Fibroblast of skin of scalp (primary cell): ENCODE data around the gene CBX7.
A peak's percentile ranks its signal among the peaks of the same experiment; 100 is the strongest.

Experiments
- DNase-seq: peaks from one replicate; pipeline ENCODE4 v3.0.0-alpha.2; 2013

CBX7 gene

DNA sequence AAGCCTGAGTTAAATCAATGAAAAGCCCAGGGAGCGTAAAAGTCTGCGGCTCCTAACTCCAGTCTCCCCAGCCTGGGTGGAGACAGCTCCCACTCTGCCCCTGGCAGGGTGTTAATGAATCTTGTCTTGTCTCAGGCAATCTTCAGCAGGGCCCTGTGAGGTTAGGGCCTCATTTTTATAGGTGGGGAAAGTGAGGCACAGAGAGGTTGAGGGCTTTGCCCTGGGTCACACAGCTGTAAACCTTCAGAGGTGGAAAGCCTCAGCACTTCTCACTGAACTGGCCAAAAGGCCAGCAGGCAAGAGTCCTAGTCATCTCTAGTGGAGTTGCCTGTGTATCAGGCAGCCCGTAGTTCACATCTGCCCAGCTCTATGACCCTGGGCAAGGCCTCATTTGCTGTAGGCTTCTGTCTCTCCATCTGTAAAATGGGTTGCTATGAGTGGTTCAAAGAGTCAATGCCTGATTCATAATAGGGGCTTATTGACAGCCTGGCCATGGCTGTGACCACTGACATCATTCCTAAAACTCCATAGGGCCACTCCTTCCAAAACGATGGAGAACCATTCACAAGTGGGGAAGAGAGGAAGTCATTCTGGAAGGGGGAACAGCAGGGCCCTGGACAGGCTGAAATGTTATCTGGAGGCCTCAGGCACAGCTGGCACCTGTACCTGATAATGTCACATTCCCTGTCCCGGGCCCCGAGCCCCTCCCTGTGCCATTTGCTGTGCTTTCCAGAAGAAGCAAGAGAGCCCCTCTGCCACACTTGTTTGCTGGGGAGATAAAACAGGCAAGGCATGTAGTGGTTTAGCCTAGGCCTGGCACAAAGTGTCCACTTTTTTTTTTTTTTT, 6.0 kb downstream of the CBX7 start:
- DNase-seq: no peak

DNA sequence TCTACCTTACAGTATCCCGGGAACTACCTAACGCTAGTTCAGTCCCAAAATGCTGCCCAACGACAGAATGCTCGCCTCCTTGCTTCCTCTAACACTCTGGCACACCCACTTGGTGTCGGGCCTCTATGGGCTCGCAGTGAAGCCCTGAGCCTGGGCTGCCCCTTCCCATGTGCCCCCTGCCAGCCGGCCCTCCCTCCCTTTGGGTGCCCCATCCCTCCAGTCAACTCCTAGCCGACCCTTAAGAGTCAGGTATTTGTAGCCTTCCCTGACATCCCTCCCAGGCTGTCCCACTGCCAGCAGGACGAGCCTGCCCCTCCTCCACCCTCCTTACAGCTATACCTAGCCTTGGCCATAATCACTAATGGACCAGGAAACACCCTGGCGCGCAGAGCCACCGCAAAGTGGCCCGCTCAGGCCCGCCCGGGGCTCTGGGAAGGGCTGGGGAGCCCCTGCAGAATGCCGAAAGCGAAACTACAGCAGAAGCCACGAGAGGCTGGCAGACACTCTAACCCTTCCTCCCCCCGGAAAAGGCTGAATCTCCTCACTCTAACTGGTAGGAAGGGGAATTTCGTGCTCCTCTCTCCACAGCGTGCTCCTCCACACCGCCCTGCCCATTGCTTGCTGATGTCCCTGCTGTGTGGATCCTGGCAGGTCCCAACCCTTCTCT, 8.2 kb downstream of the CBX7 start:
- DNase-seq: peak; percentile 48

DNA sequence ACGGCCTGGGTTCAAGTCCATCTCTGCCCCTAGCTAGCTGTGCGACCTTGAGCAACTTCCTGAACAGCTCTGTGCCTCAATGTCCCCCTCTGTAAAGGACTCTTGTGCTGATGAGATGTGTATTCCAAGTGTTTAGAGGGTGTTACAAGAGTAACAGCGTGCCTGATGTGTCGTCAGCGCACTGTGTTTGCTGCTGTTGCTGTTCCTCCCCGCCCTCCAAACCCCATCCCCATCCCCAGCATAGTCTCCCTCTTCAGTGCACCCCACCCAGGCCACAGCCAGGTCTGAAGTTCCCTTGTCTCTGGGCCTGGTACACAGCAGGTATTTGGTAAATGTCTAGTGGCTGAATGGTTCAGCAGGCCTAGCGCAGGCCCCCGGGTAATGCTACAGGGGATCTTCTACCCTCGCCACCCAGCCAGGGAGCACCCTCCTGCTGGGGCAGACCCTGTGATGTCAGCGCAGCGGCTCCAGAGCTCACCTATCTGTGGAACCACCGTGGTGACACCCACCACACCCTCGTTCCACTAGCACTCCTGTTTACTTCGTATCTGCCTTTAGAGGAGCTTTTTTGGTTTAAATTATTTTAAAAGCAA, 10.3 kb downstream of the CBX7 start:
- DNase-seq: no peak

DNA sequence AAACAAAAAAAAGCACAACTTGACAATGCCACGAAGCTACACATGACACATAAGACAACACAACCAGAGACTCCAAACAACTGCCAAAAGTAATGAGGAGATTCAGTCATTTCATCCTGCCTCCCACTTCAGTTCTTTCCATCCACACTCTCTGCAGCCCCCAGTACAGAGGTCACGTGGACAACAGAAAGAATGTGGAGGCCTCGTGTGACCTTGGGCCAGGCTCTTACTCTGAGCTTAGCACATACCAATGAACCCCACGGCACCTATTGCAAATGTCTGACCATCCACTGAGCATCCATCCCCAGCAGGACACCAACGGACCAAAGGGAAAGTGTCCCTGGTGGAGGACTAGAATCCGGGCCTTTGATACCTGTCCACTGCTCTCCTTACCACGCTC, 12.5 kb downstream of the CBX7 start:
- DNase-seq: no peak

DNA sequence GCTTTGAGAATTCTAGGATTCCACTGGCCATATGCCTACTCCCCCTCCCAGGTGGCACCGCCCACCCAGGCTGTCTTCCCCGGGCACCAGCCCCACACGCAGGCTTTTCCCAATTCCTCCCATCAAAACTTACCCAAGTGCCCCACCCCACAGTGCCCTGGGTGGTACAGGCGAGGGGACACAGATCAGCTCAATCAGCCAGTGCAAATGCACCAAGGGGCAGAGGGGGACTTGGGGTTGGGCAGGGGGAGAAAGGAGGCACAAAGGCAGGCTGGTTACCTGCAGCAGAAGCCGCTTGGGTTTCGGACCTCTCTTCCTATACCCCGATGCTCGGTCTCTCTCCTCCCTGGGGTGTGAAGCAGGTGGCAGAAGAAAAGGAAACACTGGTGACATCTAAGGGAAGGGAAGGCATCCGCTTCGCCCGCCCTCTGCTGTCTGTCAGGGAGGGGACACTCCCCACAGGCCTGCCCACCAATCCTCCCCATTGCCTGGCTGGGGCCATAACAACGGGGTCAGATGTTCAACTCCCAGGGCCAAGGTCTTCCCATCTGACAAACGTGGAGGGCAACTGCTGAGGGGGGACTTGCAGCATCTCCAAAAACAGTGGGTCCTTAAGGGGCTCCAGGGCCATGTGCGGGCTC, 14.0 kb downstream of the CBX7 start:
- DNase-seq: no peak

DNA sequence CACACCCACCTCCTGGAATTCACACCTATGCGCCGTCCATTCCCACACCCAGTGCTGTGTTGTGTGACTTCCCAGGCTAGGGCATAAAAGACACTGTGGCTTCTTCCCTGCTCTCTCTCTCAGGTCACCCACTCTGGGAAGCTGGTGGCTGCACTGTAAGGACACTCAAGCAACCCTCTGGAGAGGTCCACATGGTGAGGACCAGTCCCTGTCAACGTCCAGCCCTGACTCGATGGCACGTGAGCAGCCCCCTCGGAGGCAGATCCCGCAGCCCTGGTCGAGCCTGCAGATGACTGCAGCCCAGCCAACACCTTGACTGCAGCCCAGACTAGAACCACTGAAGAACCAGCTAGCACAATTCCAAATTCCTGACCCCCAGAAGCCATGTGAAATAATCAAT, 16.2 kb downstream of the CBX7 start:
- DNase-seq: no peak

DNA sequence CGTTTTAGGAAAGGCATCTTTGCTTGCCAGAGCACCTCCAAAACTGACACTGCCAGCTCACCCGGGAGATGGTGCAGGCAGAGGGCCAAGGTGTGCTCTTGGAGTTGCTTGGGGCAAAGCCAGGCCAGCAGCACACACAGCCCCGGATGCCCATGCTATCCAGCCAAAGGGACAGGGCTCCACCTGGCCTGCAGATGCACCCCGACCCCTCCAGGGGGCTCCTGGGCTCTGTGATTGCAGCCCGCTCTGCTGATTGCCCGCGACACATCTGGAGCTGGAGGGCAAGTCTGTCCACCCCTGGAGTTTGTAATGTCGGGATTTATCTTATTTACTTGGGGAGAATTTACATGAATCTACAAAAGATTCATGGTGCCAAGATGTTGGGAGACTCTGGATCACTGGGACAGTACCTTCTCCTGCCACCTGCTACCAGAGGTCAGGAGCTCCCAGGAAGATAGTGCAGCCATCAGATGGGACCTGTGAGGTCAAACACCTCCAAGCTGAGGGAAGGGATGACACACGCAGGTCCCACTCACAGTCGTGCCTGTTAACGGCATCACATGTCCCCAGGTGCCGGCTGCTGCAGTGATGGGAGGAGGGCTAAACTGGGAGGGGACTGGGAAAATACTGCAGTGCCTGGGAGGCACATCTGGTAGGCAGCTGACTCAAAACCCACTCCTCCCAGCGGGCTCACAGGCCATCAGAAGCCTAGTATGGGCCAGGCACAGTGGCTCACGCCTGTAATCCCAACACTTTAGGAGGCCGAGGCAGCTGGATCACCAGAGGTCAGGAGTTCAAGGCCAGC, 17.2 kb downstream of the CBX7 start:
- peak; percentile 60 for DNase-seq

DNA sequence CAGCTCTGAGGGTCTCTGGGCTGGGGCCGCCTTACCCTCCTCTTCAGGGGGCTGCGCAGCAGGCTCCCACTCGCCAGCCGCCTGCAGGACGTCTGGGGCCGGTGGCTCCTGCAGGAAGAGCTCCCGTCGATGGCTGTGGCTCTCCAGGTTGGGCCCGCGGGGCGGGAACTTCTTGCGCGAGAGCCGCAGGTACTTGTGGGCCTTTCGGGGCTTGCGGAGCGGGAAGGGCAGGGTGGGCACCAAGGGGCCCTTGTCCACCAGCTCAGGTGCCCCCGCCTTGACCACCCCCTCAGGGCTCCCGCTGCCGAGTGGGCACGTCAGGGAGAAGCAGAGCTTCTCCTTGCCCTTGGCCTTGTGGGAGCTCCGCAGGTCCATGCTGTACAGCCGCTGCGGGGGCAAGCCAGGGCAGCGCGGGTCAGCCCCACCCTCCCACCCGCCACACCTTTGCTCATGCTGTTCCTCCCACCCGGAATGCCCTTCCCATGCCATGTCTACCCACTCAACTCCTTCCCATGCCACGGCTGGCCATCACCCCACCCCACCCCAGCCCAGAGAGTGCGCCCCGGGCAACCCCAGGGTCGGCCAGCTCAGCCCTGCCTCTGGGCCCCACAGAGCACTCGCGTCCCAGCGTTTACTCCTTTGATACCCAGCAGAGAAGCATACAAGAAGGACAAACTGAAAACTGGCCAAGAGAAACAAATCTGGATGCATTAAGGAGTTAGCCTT, 18.0 kb downstream of the CBX7 start:
- DNase-seq: no peak

DNA sequence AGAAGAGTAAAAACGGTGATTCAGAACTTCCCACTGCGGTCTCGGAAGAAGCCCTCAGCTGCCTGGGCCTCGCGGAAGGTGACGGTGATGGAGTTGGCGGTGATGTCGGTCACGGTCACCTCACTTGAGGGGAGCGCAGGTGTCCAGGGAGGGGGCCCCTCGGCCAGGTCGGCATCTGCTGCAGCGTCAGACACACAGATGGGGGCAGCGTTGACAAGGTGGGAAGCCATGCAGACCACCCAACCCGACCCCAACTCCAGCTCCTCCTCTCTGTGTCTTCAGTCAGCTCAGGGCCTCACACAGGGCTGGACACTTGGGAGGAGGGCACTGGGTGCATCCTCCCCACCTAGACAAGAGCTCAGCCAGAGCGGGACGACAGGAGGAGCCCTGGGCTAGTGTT, 18.6 kb downstream of the CBX7 start:
- no peak for DNase-seq

DNA sequence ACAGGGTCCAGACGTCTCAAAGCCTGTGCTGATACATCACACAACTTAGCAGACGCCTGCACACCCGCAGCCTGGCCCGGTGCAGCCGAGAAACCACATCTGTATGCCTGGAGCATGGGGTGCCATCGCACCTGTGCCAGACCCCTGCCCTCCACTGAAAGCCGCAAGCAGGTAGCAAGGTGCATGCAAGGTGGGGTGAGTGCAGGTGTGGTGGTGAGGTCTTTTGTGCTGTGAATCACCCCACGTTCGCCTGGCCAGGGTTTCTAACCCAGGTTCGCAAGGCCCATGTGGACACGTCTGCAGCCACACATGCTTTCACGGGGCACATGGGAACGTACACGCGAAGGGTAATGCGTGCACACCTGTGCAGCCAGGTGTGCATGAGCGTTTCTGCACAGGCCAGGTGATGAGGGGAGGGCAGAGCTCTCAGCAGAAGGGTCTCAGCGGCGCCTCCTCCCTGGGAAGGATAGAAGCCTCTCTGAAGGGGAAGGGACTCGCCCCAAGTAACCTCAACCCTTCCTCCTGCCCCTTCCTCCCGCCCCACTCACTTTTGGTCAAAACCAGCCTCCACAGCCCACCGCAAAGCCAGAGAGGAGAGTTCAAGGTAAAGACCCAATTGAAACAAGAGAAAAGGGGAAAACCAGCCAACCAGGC, 19.5 kb downstream of the CBX7 start:
- DNase-seq: no peak

DNA sequence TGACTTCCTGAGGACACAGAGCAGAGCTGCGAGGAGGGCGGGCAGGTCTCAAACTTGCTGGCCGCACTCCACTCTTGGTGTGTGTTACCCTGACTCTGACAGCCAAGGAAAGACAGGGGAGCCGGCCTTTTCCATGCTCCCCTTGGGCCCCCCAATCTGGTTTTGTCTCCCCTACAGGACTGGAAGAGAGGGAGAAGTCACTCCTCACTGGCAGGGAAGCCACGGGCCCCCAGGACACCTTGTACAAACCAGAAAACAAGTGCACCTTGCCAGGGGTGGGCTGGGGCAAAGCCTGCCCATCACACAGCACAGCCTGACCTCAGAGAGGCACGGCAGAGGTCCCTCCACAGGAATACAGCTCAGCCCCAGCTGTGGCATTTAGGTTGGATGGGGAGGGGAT, 20.2 kb downstream of the CBX7 start:
- no peak for DNase-seq

DNA sequence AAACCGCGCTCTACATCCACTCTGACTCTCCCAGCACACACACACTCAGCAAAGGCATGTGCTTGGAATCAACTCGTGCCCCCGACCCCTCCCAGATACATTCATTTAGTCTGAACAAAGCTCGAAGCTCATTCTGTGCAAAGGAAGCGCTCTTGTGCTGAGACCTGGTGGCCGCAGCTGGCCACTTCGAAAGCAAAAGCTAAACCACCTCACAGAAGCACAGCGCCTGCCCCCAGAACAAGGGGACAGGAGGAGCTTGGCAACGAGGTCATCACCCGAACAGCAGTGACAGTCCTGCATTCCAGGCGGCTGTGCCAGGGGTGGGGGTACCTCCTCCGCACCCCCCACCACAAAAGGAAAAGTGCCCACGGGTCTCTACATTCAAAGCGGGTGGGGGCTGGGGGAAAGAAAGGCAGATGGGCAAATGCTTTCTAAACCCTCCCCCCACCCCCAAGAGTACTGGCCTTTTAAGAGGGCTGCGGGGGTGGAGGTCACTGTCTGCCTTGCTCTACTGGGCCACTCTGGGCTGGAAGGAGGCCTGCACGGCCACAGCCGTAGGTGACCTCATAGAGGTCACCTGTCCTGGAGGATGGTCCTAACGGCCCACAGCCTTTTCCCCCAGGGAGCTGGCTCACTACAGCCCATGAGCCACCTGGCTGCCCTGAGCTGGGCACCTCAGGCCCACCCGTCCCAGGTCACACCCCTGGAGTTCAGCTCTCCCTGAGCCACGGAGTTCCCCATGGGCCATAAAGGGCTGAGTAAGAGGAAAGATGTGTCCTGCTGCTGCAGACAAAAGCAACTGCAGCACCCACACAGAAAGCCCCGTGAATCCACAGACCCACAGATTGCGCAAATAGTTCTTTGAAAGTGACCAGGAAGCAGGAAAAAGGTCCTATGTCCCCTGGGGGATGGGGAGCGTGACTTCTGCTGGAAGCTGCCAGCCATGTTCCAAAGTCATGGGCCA, 21.3 kb downstream of the CBX7 start:
- peak; percentile 10 for DNase-seq

DNA sequence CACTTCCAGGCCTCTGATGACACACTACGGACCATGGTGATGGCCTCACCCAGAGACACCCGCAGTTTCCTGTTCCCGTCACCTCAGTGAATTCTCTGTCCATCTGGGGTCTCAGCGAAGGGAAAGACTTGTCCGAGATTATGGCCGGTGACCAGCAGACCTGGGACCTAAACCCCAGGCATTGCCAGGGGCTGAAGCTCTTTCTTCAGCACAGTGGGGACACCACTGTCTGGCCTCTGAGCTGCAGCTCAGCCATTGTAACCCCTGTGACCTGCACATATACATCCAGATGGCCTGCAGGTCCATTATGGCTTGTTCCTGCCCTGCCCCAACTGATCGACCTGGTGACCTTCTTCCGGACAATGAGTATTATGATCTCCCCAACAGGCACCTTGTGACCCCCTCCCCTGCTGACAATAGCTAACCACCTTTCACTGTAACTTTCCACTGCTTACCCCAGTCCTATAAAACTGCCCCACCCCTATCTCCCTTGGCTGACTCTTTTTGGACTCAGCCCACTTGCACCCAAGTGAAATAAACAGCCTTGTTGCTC, 22.3 kb downstream of the CBX7 start:
- no peak for DNase-seq

DNA sequence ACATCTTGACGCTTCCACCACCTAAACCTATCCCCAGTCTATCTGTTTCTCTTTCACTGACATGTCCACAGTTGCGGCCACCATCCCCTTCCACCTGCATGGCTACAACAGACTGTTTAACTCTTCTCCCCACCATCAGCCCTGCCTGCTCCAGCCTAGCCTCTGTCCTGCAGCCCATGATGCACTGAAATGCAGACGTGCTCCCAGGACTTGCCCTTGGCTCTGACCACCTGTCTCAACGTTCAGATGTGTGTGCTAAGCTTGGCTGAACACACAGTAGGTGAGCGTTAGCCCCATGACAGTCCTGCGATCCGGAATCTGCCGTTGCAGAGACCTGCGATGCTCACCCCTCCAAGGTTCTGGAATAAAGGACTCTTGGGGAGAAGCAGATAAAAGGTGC, 22.7 kb downstream of the CBX7 start:
- no peak for DNase-seq

DNA sequence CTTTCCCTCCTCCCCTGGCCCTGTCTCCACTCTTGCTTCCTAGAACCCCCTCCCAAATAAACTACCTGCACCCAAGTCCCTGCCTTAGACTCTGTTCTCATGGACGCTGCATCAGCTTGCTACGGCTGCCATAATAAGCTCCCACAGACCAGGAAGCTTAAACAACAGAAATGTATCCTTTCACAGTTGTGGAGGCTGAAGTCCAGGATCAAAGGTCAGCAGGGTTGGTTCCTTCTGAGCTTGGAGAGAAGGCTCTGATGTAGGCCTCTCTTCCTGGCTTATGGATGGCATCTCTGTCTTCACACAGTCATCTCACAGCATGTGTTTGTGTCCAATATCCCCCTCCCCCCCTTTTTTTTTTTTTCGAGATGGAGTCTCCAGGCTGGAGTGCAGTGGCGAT, 23.4 kb downstream of the CBX7 start:
- DNase-seq: no peak

DNA sequence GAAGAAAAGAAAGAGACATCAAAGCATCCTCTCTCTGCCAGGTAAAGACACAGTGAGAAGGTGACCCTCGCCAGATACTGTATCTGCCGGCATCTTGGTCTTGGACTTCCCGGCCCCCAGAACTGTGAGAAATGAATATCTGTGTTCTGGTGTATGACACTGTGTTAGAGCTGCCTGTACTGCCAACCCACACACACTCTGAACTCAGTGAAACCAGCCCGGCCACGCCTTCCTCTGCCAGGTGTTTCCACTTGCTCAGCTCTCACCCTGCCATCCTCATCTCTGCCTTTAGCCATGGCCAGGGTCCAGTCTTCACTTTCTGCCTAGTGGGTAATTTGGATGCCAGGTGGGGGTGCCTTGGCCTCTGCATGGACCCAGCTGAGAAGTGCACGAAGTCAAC, 24.0 kb downstream of the CBX7 start:
- DNase-seq: no peak

DNA sequence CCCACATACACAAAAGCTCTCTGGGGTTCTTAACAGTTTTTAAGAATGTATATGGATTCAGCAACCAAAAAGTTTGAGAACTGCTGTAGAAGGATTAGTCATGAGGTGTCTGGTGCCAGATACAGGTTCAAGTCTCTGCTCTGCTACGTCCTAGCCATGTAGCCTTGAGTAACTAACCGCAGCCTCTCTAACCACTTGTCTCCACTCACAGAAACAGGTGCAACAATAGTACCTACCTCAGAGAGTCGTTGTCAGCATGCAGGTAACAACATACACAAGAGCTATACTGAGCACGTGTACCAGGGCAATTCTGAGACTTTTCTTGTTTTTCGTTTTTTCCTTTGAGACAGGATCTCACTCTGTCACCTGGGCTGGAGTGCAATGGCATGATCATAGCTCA, 26.9 kb downstream of the CBX7 start:
- DNase-seq: no peak

DNA sequence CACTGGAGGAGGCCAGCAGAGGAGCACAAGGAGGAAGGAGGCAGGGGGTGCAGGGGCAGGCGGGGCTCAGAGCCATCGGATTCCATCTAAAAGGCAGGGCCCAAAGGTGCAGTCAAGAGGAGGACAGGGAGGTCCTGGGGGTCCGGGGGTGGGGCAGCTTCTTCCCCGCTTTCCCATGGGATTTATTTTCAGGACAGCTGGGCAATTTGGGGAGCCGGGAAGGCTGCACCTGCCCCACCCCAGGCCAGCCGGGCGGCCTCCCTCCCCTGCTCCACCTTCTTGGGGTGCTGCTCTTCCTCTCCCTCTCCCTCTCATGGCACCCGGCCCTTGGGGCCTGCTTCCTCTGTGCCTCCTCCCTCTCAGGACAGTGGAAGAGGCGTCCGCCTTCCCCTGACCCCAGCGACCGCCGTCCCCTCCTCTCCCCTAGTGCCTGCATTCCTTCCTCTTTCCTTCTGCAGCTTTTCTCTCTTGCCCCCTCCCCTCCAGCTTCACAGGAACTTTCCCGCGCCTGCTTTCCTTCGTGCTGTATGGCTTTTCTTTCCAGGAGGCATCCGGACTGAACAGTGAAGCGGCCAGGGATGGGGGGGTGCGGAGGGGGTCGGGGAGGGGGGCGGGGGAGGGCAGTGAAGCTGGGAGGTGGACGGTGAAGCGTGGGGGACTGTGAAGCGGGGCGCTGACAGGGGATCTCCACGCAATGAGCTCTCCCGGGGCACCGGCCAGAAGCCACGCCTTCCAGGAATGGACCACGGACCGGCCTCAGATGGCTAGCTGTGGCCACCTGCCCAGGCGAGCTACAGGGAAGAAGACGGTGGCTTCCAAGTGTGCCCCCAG, 28.5 kb downstream of the CBX7 start:
- no peak for DNase-seq
